ENCODE results near the gene PICALM.

GRCh38 chr11:85951428-85952107 lies 117.3 kb downstream of the PICALM start:
- TF ChIP-seq, protein P1, sequence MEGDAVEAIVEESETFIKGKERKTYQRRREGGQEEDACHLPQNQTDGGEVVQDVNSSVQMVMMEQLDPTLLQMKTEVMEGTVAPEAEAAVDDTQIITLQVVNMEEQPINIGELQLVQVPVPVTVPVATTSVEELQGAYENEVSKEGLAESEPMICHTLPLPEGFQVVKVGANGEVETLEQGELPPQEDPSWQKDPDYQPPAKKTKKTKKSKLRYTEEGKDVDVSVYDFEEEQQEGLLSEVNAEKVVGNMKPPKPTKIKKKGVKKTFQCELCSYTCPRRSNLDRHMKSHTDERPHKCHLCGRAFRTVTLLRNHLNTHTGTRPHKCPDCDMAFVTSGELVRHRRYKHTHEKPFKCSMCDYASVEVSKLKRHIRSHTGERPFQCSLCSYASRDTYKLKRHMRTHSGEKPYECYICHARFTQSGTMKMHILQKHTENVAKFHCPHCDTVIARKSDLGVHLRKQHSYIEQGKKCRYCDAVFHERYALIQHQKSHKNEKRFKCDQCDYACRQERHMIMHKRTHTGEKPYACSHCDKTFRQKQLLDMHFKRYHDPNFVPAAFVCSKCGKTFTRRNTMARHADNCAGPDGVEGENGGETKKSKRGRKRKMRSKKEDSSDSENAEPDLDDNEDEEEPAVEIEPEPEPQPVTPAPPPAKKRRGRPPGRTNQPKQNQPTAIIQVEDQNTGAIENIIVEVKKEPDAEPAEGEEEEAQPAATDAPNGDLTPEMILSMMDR (IDR thresholded peaks at IDR 0.05), result no peak
- TF ChIP-seq POLR2A (IDR thresholded peaks at IDR 0.05), result no peak
